ENCODE results near the gene TIGD4. TPM values are rescaled to one million over a fixed set of nuclear protein-coding genes. Genes with fewer than 3 reads are reported as not detected.

Gene TIGD4
- total RNA-seq, 1 experiment from 2014 or later: 0.33 TPM

DNA sequence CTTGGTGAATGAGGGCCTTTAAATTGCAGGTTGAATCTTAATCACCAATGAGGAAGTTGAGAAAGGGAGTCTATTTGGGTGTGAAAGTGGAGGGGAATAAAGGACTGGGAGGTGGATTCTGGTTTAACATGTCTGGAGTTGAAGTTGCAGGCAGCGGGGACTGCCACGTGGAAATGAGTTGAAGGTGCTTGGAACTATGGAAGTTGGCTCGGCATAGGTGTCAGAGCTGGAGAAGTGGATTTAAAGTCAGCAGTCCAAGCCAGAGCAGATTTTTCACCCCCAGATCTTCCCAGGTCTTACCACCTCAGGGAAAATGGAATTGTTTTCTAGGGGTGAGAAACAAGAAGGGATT lies 44.9 kb downstream of the TIGD4 start:
- no peaks in the 10 kb centered on the region for H3K9me3 ChIP-seq (ENCODE audit: control insufficient read depth, insufficient read depth, low read depth, low read length)
- ATAC-seq (no peak), DNase-seq (ENCODE audit: low read depth, low spot score) (no peak)
- BruUV-seq (replicated peaks): no TSS peak
- in situ Hi-C loops (cut with HindIII; ENCODE audit: low pct_unique_long_range_greater_than_20kb, low sequenced_read_pairs) (no loop called here), intact Hi-C loops (cut with micrococcal nuclease; ENCODE audit: unreplicated experiment) (no loop called here)
- no peak overlapping the region for H3K27ac ChIP-seq (ENCODE audit: low read length)
- H3K4me3 ChIP-seq (ENCODE audit: low read depth in 2 of 2, low read length in 2 of 2): no peak overlapping the region
- TF ChIP-seq POLR2AphosphoS5 (IDR thresholded peaks at IDR 0.05; ENCODE audit: low read depth, low read length) (no peak), SIN3A (IDR thresholded peaks at IDR 0.05; ENCODE audit: borderline replicate concordance, insufficient read depth, low read depth, low read length) (no peak), TCF7L2 (IDR thresholded peaks at IDR 0.05; ENCODE audit: low read depth, low read length) (no peak)
- TF ChIP-seq, protein P1, sequence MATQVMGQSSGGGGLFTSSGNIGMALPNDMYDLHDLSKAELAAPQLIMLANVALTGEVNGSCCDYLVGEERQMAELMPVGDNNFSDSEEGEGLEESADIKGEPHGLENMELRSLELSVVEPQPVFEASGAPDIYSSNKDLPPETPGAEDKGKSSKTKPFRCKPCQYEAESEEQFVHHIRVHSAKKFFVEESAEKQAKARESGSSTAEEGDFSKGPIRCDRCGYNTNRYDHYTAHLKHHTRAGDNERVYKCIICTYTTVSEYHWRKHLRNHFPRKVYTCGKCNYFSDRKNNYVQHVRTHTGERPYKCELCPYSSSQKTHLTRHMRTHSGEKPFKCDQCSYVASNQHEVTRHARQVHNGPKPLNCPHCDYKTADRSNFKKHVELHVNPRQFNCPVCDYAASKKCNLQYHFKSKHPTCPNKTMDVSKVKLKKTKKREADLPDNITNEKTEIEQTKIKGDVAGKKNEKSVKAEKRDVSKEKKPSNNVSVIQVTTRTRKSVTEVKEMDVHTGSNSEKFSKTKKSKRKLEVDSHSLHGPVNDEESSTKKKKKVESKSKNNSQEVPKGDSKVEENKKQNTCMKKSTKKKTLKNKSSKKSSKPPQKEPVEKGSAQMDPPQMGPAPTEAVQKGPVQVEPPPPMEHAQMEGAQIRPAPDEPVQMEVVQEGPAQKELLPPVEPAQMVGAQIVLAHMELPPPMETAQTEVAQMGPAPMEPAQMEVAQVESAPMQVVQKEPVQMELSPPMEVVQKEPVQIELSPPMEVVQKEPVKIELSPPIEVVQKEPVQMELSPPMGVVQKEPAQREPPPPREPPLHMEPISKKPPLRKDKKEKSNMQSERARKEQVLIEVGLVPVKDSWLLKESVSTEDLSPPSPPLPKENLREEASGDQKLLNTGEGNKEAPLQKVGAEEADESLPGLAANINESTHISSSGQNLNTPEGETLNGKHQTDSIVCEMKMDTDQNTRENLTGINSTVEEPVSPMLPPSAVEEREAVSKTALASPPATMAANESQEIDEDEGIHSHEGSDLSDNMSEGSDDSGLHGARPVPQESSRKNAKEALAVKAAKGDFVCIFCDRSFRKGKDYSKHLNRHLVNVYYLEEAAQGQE (IDR thresholded peaks at IDR 0.05; ENCODE audit: insufficient read depth in 1 of 2, low read depth in 2 of 2, low read length in 1 of 2): no peak
- TF ChIP-seq, protein P2, sequence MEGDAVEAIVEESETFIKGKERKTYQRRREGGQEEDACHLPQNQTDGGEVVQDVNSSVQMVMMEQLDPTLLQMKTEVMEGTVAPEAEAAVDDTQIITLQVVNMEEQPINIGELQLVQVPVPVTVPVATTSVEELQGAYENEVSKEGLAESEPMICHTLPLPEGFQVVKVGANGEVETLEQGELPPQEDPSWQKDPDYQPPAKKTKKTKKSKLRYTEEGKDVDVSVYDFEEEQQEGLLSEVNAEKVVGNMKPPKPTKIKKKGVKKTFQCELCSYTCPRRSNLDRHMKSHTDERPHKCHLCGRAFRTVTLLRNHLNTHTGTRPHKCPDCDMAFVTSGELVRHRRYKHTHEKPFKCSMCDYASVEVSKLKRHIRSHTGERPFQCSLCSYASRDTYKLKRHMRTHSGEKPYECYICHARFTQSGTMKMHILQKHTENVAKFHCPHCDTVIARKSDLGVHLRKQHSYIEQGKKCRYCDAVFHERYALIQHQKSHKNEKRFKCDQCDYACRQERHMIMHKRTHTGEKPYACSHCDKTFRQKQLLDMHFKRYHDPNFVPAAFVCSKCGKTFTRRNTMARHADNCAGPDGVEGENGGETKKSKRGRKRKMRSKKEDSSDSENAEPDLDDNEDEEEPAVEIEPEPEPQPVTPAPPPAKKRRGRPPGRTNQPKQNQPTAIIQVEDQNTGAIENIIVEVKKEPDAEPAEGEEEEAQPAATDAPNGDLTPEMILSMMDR (IDR thresholded peaks at IDR 0.05): no peak
- CTCF ChIA-PET: no interaction called here
- 0 out of 2 replicates have a peak, but pooled peaks cover 2% of the 10 kb centered on the region for H3K27me3 ChIP-seq (ENCODE audit: control insufficient read depth, insufficient read depth, low read length)
- no peaks in the 10 kb centered on the region for H3K4me1 ChIP-seq (ENCODE audit: control insufficient read depth, insufficient read depth, low read length)
- POLR2A ChIA-PET: no interaction called here
- no peaks in the 10 kb centered on the region for H3K36me3 ChIP-seq (ENCODE audit: control insufficient read depth, insufficient read depth, low read length)

DNA sequence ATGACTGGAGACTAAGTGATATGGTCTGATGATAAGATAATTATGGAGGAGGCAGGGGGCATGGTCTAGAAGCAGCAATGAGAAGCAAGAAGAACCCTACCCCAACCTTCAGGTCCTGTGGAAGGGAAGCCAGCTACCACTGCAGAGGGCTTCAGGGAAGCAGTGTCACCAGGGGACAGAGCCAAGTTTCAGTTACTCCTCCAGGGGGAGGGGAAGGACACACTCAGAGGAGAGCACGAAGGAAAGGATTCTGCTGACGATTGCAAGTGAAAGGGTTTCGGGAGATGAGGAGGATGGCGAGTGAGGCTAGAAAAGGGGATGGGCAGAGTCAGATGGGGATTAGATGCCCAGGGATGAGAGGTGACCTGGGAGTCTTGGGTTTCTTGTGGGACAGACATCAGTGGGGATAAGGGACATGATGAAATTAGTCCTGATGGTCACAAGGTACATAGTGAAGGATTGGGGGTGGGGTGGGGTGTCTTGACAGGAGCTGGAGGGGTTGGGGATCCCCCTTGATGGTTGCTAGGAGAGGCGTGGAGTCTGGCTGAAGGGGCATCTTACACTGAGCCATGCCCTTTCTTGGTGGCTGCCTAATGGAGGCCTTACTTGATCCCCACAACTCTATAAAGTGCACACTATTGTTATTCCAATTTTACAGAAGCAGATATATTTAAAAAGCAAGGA lies 45.4 kb downstream of the TIGD4 start:
- no peaks in the 10 kb centered on the region for H3K36me3 ChIP-seq (ENCODE audit: control insufficient read depth, insufficient read depth, low read length)
- TF ChIP-seq SIN3A (IDR thresholded peaks at IDR 0.05; ENCODE audit: borderline replicate concordance, insufficient read depth, low read depth, low read length) (no peak), POLR2AphosphoS5 (IDR thresholded peaks at IDR 0.05; ENCODE audit: low read depth, low read length) (no peak), TCF7L2 (IDR thresholded peaks at IDR 0.05; ENCODE audit: low read depth, low read length) (no peak)
- TF ChIP-seq, protein P1 (IDR thresholded peaks at IDR 0.05; ENCODE audit: insufficient read depth in 1 of 2, low read depth in 2 of 2, low read length in 1 of 2): no peak
- TF ChIP-seq, protein P2 (IDR thresholded peaks at IDR 0.05): no peak
- DNase-seq (ENCODE audit: low read depth, low spot score): no peak
- no peaks in the 10 kb centered on the region for H3K4me1 ChIP-seq (ENCODE audit: control insufficient read depth, insufficient read depth, low read length)
- 0 out of 2 replicates have a peak, but pooled peaks cover 2% of the 10 kb centered on the region for H3K27me3 ChIP-seq (ENCODE audit: control insufficient read depth, insufficient read depth, low read length)
- no peak overlapping the region for H3K27ac ChIP-seq (ENCODE audit: low read length)
- intact Hi-C loops (cut with micrococcal nuclease; ENCODE audit: unreplicated experiment) (no loop called here), in situ Hi-C loops (cut with HindIII; ENCODE audit: low pct_unique_long_range_greater_than_20kb, low sequenced_read_pairs) (no loop called here)
- ChIA-PET CTCF (no interaction called here), POLR2A (no interaction called here)
- H3K9me3 ChIP-seq (ENCODE audit: control insufficient read depth, insufficient read depth, low read depth, low read length): no peaks in the 10 kb centered on the region
- no peak for ATAC-seq
- H3K4me3 ChIP-seq (ENCODE audit: low read depth in 2 of 2, low read length in 2 of 2): no peak overlapping the region
- no TSS peak for BruUV-seq (replicated peaks)
